Omental fat pad (tissue), 4 donors: ENCODE measurements around the gene CCDC136. TPM values are rescaled to one million over a fixed set of nuclear protein-coding genes. Genes with fewer than 3 reads are reported as not detected.

Experiments used
- ATAC-seq: fragments of 150-250 bp; one replicate; pipeline ENCODE4 v1.9.1; 2016; ENCODE audit warnings: mild to moderate bottlenecking, moderate library complexity; ENCODE audit not compliant: low FRiP score
- DNase-seq: peaks from one replicate; pipeline ENCODE4 v3.0.0-alpha.2; 2019; ENCODE audit warnings: low spot score
- total RNA-seq, 4 donors: library from RNA; depleted of rRNA; stranded (reverse); fragments of >200 nt; gene quantifications; one replicate each; pipeline ENCODE4 v1.1.0, GENCODE V29; 2016
- TF ChIP-seq, protein P1 (sequence below), 3 donors: fragments of 450-650 bp; IDR thresholded peaks; one replicate each; pipeline ENCODE4 v1.5.1; 2016 to 2017; ENCODE audit warnings: antibody characterized with exemption in 3 of 3, mild to moderate bottlenecking in 3 of 3, moderate library complexity in 2 of 3

Gene CCDC136
- total RNA-seq, result 10 to 100 TPM in 1 of 4 donors, 1 to 10 TPM in 3; 1.7 to 27.9 (median 2.7) TPM

DNA sequence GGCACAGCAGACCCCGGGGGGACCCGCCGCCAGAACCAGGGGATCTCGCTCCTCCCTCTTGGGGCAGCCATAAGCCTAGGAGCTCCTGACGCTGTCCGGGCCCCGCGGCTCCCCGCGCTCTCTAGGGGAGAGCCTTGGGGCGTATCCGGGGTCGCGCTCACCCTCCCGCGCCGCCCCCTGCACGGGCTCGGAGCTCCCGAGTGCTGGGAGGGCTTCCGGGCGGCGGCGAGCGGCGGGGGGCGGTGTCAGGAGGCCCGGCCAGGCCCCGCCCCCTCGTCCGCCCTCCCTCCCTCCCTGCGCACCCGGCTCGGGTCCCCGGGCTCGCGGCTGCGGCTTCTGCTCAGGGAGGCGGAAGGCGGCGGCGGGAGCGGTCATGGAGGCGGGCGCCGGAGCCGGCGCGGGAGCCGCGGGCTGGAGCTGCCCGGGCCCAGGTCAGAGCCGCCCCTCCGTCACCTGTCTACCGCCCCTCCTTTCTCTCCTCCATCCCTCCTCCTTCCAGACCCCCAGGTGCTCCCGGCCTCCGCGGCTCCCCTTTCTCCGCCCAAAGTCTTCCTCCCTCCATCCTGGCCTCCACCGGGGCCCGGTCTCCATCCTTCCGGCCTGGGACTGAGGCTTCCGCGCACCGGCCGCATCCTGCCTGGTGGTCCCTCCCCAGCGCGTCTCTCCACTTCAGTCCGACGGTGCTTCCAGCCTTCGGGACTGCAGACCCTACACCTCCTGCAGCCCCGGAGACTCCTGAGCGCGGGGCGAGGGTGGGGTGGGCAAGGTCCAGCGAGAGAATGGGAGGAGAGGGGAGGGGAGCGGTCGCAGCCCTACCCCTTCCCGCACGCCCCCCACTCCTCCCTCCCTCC is at the start of gene CCDC136:
Gene CCDC136 (plus strand): TSS at position 848 of the 851 bp plus-strand sequence. CDS start 444 bp downstream, outside the sequence.
- ATAC-seq, result peak; percentile 87
- TF ChIP-seq, protein P1, sequence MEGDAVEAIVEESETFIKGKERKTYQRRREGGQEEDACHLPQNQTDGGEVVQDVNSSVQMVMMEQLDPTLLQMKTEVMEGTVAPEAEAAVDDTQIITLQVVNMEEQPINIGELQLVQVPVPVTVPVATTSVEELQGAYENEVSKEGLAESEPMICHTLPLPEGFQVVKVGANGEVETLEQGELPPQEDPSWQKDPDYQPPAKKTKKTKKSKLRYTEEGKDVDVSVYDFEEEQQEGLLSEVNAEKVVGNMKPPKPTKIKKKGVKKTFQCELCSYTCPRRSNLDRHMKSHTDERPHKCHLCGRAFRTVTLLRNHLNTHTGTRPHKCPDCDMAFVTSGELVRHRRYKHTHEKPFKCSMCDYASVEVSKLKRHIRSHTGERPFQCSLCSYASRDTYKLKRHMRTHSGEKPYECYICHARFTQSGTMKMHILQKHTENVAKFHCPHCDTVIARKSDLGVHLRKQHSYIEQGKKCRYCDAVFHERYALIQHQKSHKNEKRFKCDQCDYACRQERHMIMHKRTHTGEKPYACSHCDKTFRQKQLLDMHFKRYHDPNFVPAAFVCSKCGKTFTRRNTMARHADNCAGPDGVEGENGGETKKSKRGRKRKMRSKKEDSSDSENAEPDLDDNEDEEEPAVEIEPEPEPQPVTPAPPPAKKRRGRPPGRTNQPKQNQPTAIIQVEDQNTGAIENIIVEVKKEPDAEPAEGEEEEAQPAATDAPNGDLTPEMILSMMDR (IDR thresholded peaks at IDR 0.05), result no peak
- DNase-seq, result no peak

DNA sequence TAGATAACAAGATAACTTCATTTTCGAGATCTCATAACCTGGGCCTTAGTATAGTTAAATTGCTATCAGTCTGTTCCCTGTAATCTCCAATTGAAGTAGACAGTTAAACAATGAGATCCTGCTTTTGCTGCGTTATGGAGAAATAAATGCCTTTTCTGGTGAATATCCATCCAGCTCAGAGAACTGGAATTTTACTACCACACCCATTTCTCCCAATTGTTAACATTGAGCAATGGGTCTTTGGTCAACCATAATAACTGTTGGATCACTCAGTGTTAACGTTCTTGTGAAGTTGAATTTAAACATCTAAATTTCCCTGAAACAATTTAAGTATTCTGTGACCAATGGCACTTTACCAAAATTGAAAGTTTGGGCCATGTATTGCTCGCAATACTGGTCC is 49.6 kb upstream of the CCDC136 start:
- TF ChIP-seq, protein P1 (IDR thresholded peaks at IDR 0.05), result no peak
- DNase-seq (no peak), ATAC-seq (no peak)

DNA sequence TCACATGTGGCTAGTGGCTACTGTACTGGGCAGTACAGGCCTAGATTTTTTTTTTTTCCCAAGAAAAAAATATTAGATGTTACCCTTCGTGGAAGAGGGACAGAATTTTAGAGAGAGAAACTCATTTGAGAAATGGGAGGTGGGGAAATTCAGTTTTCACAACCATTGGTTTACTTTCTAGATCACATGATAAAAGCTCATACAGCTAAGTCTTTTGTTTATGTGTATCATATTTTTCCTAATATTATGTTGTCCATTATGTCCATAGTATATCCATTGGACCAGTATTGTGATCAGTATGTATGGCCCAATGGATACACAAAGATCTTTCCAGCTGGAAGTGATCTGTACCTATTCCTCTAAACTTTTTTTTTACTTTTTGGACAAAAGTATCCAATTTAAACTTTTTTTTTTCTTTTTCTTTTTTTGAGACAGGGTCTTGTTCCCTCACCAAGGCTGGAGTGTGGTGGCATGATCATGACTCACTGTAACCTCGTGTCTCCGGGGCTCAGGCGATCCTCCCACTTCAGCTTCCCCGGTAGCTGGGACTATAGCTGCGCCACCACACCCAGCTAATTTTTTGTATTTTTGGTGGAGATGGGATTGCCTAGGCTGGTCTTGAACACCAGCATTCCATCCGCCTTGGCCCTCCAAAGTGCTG is 48.5 kb upstream of the CCDC136 start:
- TF ChIP-seq, protein P1 (IDR thresholded peaks at IDR 0.05), result no peak
- no peak for ATAC-seq
- no peak for DNase-seq

DNA sequence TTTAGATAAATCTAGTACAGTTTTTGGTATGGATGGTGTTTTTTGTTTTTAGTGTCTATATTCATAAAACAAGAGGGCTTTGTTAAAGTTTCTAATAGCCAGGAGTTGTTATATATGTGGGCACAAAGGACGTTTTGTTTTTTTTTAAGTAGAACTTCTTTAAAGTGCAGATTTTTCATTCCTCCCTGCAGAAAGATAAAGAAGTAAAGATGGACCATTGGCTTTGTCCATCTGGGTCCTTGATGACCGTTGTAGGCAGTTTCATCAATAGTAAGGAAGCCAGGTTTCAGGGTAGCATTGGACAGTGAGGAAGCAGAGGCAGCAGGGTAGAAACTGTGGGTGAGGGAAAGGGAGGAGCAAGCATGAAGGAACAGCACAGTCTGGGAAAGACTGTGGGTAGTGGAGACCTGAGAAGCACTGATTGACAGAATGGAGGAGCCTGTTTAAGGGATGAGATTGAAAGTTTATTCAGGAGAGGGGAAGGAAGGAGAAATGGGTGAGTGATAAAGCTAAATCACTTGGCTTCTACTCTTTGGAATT is 47.3 kb upstream of the CCDC136 start:
- ATAC-seq (no peak), DNase-seq (no peak)
- TF ChIP-seq, protein P1 (IDR thresholded peaks at IDR 0.05), result no peak

DNA sequence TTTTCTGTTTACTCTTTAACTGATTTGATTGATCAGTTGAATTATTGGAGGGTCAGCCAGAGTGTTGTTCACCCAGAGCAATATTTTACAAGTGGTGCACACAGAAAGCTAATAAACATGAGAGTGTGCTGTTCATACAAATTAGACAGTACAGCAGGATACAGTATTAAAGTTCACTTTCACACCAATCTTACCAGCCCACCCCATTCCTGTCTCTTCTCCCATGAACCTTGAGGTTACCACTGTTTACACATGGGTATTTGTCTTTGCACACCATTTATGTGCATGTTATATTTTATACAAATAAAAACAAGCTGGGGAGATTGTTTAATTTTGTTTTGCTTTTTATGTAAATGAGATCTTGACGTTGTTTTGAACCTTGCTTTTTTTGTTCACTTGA is 46.1 kb upstream of the CCDC136 start:
- TF ChIP-seq, protein P1 (IDR thresholded peaks at IDR 0.05), result no peak
- no peak for ATAC-seq
- no peak for DNase-seq

DNA sequence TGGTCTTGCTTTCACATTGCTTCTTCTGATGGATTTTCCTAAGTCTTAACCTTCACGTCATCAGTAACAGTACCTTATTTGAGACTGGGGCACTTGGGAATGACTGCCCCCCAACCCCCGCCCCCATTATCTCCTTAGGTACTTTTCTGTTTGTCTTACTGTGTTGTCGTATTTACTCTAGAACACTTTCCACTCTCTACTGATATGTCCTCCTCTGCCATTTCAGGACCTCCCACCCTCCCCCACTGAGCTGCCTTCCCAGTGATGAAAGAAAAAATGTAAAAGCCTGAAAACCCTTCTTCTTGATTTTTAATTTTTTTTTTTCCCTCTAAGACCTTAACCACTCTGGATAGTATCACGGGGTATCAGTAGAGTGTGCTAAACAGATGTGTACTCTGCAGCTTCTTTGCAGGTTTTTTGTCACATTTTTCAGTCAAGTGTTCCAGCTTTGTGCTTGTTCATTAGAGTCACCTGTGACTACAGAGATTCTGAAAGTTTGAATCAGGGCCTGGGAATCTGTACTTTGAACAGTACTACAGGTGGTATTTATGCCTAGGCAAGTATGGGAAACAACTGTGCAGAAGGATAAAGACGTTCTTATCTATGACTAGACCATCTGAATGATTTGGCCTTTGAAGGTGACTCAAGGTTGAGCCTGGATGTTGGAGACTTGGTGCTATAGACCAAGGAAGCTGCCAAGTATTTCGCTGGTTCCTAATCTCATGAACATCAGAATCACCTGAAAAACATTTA is 44.3 kb upstream of the CCDC136 start:
- DNase-seq, result no peak
- no peak for ATAC-seq
- TF ChIP-seq, protein P1 (IDR thresholded peaks at IDR 0.05), result no peak
